ENCODE data around the gene PLEKHA1. TPM values are rescaled to one million over a fixed set of nuclear protein-coding genes. Genes with fewer than 3 reads are reported as not detected.

The PLEKHA1 gene
- total and polyA plus RNA-seq, 2 of the 4 experiments (the other 2 are of a cell fraction), result 7.2 to 9.5 TPM

GRCh38 chr10:122341141-122341810 lies 33.2 kb upstream of the PLEKHA1 start:
- TF ChIP-seq RFX5 (IDR thresholded peaks at IDR 0.05; ENCODE audit: low read depth, low read length) (no peak), BHLHE40 (IDR thresholded peaks at IDR 0.05; ENCODE audit: low read depth, low read length) (no peak), NFE2L2 (IDR thresholded peaks at IDR 0.05; ENCODE audit: low read depth, low read length) (no peak), RCOR1 (IDR thresholded peaks at IDR 0.05; ENCODE audit: insufficient replicate concordance, low read length) (no peak)
- Histone ChIP-seq H4K91ac (ENCODE audit: insufficient read depth, low read depth, low read length) (no peak overlapping the region), H2BK5ac (ENCODE audit: low read depth, low read length, poor library complexity, severe bottlenecking) (no peak overlapping the region), H3K56ac (ENCODE audit: extremely low read depth, insufficient read depth, low read length) (no peak overlapping the region), H2AK5ac (ENCODE audit: low read depth, low read length) (no peak overlapping the region), H4K8ac (ENCODE audit: low read depth in 2 of 2, low read length in 2 of 2) (no peak overlapping the region), H3K27me3 (ENCODE audit: control insufficient read depth, insufficient read depth, low read length) (peaks cover 10% of the 10 kb centered on the region; the same call in 1 of the 2 replicates), H3K9me1 (ENCODE audit: insufficient read depth, low read length) (no peaks in the 10 kb centered on the region), H3K9ac (ENCODE audit: low read depth, low read length) (no peak overlapping the region), H3K14ac (replicated peaks; ENCODE audit: low read depth, low read length) (no peak overlapping the region), H3K36me3 (ENCODE audit: control insufficient read depth, insufficient read depth, low read length) (no peaks in the 10 kb centered on the region), H2BK120ac (ENCODE audit: low read depth, low read length) (no peak overlapping the region), H3K4me1 (ENCODE audit: control insufficient read depth, insufficient read depth, low read length) (no peaks in the 10 kb centered on the region), H3K18ac (ENCODE audit: low read depth, low read length) (no peak overlapping the region), H3K79me1 (ENCODE audit: low read depth in 1 of 2, low read length in 2 of 2) (no peaks in the 10 kb centered on the region), H3K4ac (ENCODE audit: low read depth, low read length) (no peak overlapping the region), H3K4me2 (ENCODE audit: low read depth, low read length) (no peak overlapping the region), H3K27ac (ENCODE audit: insufficient read depth, low read length) (no peak overlapping the region), H2BK20ac (ENCODE audit: low read depth, low read length) (no peak overlapping the region), H2BK15ac (ENCODE audit: low read depth, low read length) (no peak overlapping the region), H2AK9ac (replicated peaks; ENCODE audit: low read depth, low read length, poor library complexity) (no peak overlapping the region), H3K4me3 (ENCODE audit: insufficient read depth, low read depth, low read length) (no peak overlapping the region), H4K5ac (ENCODE audit: low read depth, low read length) (no peak overlapping the region), H2AFZ (replicated peaks; ENCODE audit: low read length, poor library complexity) (no peak overlapping the region), H3K9me3 (ENCODE audit: control insufficient read depth, insufficient read depth, low read length) (no peaks in the 10 kb centered on the region), H3K23ac (ENCODE audit: low read depth, low read length) (no peak overlapping the region), H4K20me1 (ENCODE audit: insufficient read depth, low read length) (no peaks in the 10 kb centered on the region)
- dilution Hi-C loops (cut with HindIII; ENCODE audit: low sequenced_read_pairs, unreplicated experiment), result no loop called here
- ATAC-seq (ENCODE audit: low read depth) (no peak), DNase-seq (no peak)
- in situ Hi-C loops (cut with MboI; ENCODE audit: low sequenced_read_pairs), result loop anchor here (5.0 to 10.0 kb wide), 2 partner anchors 91 to 234 kb away; no protein-coding TSS in a partner anchor
- CTCF ChIA-PET, result interaction anchor here (0.6 kb wide), 1 partner anchor 181 kb away, joined by 3 read pairs; no protein-coding TSS in a partner anchor
- intact Hi-C loops (cut with micrococcal nuclease), result loop anchor here (5.0 kb wide), 2 partner anchors 34 to 361 kb away; no protein-coding TSS in a partner anchor
- BruUV-seq (replicated peaks), result no TSS peak
- POLR2A ChIA-PET (ENCODE audit: unreplicated experiment), result no interaction called here
- 49% methylated on average over 7 of the region's 11 CpGs; no CpG with 5 or more reads in 1 of the 2 experiments for WGBS, 2 experiments (ENCODE audit: extremely low coverage in 2 of 2, insufficient read length in 1 of 2)
